DMS153 treated with DMSO at 0.1 percent for 48 hours (cell line): ENCODE data around the gene PGM1.
"Not testable (repeated sequence)": the region's sequence is repeated elsewhere in the genome, so short reads cannot be mapped to it uniquely, and the experiment has no call there.

Experiments
- DNase-seq: peaks from one replicate; lab custom pipeline; 2025; ENCODE audit not compliant: unreplicated experiment; lab: John Stamatoyannopoulos, UW

PGM1 gene

GRCh38 chr1:63593303-63593885 lies at the start of gene PGM1:
Gene PGM1, plus strand, starts transcription at chr1:63593411. Its CDS starts 78 bp downstream, at chr1:63593489.
- peak; percentile 42 for DNase-seq

GRCh38 chr1:63545780-63546179 lies 47.4 kb upstream of the PGM1 start:
- DNase-seq: no peak

- DNase-seq: no peak
Observed at GRCh38 chr1:63547621-63548294, 45.5 kb upstream of the PGM1 start.

DNA sequence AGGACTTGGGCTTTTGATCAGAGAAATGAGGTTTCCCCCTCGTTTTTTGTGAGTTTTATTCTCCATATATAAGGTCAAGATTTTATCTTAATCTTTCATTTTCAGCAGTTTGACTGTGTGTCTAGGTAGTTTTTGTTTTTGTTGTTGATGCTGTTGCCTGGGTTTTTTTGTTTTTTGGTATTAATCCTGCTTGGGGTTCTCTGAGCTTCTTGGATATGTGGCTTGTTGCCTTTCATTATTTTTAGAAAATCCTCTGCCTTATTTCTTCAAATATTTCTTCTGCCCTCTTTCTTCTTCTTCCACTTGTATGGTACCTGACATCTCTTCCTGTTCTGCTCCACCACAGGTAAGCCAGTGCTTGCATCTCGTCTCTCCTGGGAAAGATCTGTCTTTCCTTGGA lies 44.9 kb upstream of the PGM1 start:
- no peak for DNase-seq

GRCh38 chr1:63548877-63549276 lies 44.3 kb upstream of the PGM1 start:
- DNase-seq: no peak

GRCh38 chr1:63555480-63555879 lies 37.7 kb upstream of the PGM1 start:
- no peak for DNase-seq

DNA sequence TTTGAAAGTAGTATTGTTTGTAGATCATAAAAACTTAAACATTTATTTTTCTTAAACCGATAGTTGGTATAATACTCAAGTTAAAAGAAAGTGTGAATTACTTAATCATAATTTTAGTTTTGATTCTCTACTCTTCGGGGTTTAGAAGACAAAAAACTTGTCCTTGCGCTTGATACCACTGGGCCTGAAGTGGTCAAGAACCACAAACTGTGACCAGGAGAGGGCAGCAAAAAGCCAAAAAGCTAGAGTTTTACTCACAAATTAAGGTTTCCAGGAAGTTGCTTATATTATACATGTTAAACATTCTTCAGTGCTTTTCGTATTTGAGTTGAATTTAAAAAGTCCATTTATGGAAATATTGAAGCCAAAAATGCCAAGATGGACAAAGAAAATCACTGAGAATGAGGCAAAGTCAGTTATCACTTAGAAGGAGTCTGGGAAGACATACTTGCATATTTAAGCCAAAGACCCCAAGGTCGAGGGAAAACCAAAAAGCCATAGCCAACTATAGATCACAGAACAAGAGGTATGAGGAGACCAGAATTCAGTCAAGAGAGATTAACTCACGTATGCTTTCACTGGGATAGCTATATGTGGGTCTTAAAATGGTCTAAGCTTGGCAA lies 35.7 kb upstream of the PGM1 start:
- no peak for DNase-seq

- no peak for DNase-seq
Observed at GRCh38 chr1:63559357-63559756, 33.9 kb upstream of the PGM1 start.

DNA sequence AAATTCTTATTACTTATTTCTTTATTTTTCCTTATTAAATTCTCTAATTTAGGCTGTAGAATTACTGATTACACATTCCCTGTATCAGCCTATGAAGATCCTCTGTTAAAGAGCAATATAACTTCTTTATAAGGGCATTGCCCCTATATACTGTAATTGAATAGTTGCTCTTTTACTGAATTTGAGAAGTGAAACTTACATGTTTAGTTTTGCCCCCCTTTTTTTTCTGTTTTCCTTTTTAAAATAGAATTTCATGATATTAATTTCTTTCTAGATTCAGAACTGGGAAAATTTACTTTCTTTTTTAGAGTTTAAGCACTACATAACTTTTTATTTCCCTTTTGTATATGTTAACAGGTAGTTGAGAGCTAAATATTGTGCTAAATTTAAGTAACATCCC lies 29.5 kb upstream of the PGM1 start:
- no peak for DNase-seq

GRCh38 chr1:63569068-63569467 lies 24.1 kb upstream of the PGM1 start:
- no peak for DNase-seq

GRCh38 chr1:63569640-63570316 lies 23.4 kb upstream of the PGM1 start:
- DNase-seq: no peak

GRCh38 chr1:63572686-63573085 lies 20.5 kb upstream of the PGM1 start:
- DNase-seq: not testable (repeated sequence)

GRCh38 chr1:63574203-63574796 lies 18.9 kb upstream of the PGM1 start:
- not testable (repeated sequence) for DNase-seq

GRCh38 chr1:63575340-63575826 lies 17.8 kb upstream of the PGM1 start:
- DNase-seq: peak; percentile 25

- not testable (repeated sequence) for DNase-seq
Observed at GRCh38 chr1:63586326-63586725, 6.9 kb upstream of the PGM1 start.

DNA sequence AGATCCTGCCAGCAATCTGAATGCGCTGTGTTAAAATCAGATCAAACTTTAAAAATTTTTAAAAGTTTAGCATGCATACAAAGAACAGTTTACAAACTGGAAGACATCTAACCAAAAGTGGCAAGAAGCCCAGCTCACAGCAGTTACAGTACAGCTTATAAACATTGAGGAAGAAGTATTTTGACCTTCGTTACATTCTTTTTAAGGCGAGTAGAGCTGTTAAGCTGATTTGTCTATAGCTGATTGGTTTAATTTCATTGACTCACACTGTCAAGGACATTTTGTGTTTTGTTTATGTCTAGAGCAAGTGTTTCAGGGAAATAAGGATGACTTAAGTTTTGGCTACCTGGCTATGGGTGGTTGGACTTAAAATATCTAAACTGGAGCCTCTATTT lies 3.0 kb upstream of the PGM1 start:
- DNase-seq: no peak

- peak; percentile 10 for DNase-seq
Observed at GRCh38 chr1:63592536-63593302, 492 bp upstream of the PGM1 start.

DNA sequence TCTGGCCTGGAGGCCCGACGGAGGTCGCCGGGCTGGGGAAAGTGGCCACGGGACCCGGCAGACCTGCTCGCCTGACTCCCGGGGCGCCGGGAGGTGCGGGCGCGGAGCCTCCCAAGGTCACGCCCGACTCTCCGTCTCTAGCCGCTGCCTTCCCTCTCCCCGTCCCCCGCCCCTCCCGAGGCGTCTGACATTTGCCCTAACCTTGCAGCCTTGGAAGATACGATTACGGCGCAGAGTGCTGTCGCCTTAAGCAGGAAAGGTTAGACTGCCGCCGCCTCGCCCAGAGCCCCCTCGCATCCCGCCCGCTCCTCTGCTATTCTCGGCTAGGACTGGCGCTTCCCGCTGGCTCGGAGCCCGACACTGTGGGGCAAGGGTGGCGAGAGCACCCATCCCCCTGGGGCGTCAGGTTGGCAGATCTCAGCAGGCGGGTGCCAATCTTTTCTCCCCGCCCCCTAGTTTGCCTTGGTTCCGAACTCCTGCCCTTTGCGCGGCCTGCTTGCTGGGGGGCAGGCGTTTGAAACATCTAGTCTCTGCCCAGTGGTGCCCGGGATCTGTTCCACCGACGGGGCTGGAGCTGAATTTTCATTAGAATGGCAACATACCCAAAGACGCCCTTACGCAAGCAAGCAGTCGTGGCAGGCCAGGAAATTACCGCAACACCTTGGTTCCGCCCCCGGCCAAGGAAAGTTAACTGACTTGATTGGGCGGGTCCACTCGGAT lies 835 bp downstream of the PGM1 start:
- DNase-seq: no peak

DNA sequence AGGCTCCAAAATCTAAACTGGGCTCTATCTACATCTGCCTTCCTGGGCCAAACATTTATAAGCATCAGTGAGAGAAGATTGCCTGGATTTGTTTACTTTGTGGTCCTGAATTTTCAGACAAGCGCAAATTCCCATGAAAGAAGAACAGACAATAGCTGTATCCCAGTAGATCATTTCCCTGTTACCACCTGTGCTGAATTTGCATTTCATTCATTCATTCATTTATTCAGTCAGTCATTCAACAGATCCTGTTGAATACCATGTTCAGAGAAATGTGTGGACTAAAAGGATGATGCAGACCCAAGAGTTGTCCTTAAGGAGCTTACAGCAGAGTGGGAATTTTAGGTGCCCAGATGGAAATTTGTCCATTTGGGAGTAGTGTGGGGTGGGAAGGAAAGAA lies 2.2 kb downstream of the PGM1 start:
- no peak for DNase-seq

DNA sequence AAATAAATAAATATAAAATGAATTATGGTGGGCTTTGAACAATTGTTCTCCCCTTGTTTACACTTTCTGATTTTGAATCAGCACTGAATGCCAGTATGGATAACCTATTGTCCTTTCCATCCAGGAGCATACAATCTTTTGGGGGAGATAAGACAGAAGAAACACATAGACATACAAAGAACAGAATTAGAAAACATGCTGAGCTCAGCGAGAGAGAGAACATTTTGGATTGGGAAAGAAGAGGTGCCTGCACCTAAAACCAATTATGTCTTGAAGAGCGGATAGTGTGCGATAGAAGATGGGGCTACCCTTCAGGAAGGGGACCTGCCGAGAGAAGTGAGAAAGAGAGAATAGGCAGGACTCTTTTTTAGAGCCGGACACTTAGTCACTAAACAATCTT lies 6.6 kb downstream of the PGM1 start:
- no peak for DNase-seq
